HepG2 (cell line): ENCODE measurements around the gene CCR3. TPM values are rescaled to one million over a fixed set of nuclear protein-coding genes. Genes with fewer than 3 reads are reported as not detected.

Experiments
- ATAC-seq: fragments of 200-7000 bp; cut with Tn5 transposase; 3 replicates; pipeline ENCODE4 v1.9.1; 2020; ENCODE audit warnings: mild to moderate bottlenecking, moderate library complexity
- BruUV-seq: library from RNA; stranded (reverse); fragments of 400-500 nt; replicated peaks from 2 replicates; lab custom pipeline; 2021; lab: Mats Ljungman, UMichigan
- CTCF ChIA-PET: fragments of 300-600 bp; formaldehyde crosslinking; extraction: SDS; loops from one replicate; lab custom pipeline; 2021; ENCODE audit warnings: low total read pairs, inconsistent platforms, low intra/inter-chr PET ratio; lab: Yijun Ruan, JAX
- POLR2A ChIA-PET: fragments of 350-600 bp; sonication (Branson Sonifier 250); formaldehyde crosslinking; loops from one replicate; lab custom pipeline; 2020; ENCODE audit warnings: antibody characterized with exemption, inconsistent platforms; lab: Yijun Ruan, JAX
- DNase-seq: peaks from one replicate; pipeline ENCODE4 v3.0.0-alpha.2; 2015; ENCODE audit warnings: low spot score
- FAIRE-seq: peaks from 3 replicates; lab custom pipeline; 2011; peaks lifted over from hg19 to GRCh38; lab: Jason Lieb, UNC
- H2AFZ ChIP-seq: one replicate; pipeline ENCODE4 v1.6.1; 2011; ENCODE audit warnings: low read length, inconsistent platforms
- H3K27ac ChIP-seq: fragments of 300-600 bp; 3 replicates; pipeline ENCODE4 v1.8.0; 2011; ENCODE audit warnings: mixed run types, mild to moderate bottlenecking, mixed read lengths, low read length, inconsistent platforms; ENCODE audit not compliant: insufficient read depth; ENCODE audit errors: extremely low read length
- H3K27me3 ChIP-seq, 2 experiments: fragments of 200-600 bp in 1 of 2; 2 replicates in 1 of 2; 3 replicates in 1 of 2; pipeline versions ENCODE4 v1.6.0 to v1.8.0; 2011; ENCODE audit warnings: low read length in 2 of 2, mild to moderate bottlenecking in 2 of 2, moderate library complexity in 2 of 2, inconsistent platforms in 1 of 2; ENCODE audit not compliant: insufficient read depth in 2 of 2, control insufficient read depth in 1 of 2
- H3K36me3 ChIP-seq, 2 experiments: fragments of 200-600 bp in 1 of 2; replicated peaks in 1 of 2; 2 replicates in 1 of 2; 3 replicates in 1 of 2; pipeline versions ENCODE4 v1.5.1 to v1.8.0; 2011; ENCODE audit warnings: low read length in 2 of 2, inconsistent platforms in 1 of 2; ENCODE audit not compliant: insufficient read depth in 2 of 2, control insufficient read depth in 1 of 2
- H3K4me1 ChIP-seq: 2 replicates; pipeline ENCODE4 v1.5.1; 2012; ENCODE audit warnings: low read length, inconsistent platforms; ENCODE audit not compliant: insufficient read depth
- H3K4me2 ChIP-seq: 2 replicates; pipeline ENCODE4 v1.6.0; 2011; ENCODE audit warnings: low read depth, low read length, inconsistent platforms
- H3K4me3 ChIP-seq, 3 experiments: fragments of 200-600 bp in 1 of 3; sonication (generic), shearing (Covaris generic) in 1 of 3; replicated peaks in 1 of 3; 2 replicates each; pipeline ENCODE4 v1.5.1; 2011 to 2016; ENCODE audit warnings: low read length in 3 of 3, inconsistent platforms in 2 of 3, low read depth in 2 of 3, mild to moderate bottlenecking in 2 of 3, control low read depth in 1 of 3, mixed read lengths in 1 of 3; ENCODE audit not compliant: insufficient read depth in 1 of 3
- H3K79me2 ChIP-seq: one replicate; pipeline ENCODE4 v1.6.1; 2011; ENCODE audit warnings: low read length, inconsistent platforms; ENCODE audit not compliant: insufficient read depth
- H3K9ac ChIP-seq: 2 replicates; pipeline ENCODE4 v1.6.0; 2011; ENCODE audit warnings: mild to moderate bottlenecking, low read depth, low read length, inconsistent platforms; ENCODE audit not compliant: insufficient read depth
- H3K9me3 ChIP-seq: 2 replicates; pipeline ENCODE4 v1.5.1; 2012; ENCODE audit warnings: mild to moderate bottlenecking, low read length
- H4K20me1 ChIP-seq: 2 replicates; pipeline ENCODE4 v1.6.0; 2011; ENCODE audit warnings: inconsistent platforms, mild to moderate bottlenecking, low read length, moderate library complexity; ENCODE audit not compliant: insufficient read depth
- GTF2F1 ChIP-seq: fragments of 150-350 bp; IDR thresholded peaks from 2 replicates; pipeline ENCODE4 v1.6.1; 2014; ENCODE audit warnings: low read length
- POLR2A ChIP-seq, 2 experiments: IDR thresholded peaks; 2 replicates each; pipeline ENCODE4 v1.6.1; 2011; ENCODE audit warnings: low read depth in 2 of 2, low read length in 2 of 2, mild to moderate bottlenecking in 1 of 2, moderate library complexity in 1 of 2; ENCODE audit not compliant: insufficient read depth in 1 of 2
- ZNF577 ChIP-seq: sonication (generic); formaldehyde crosslinking; IDR thresholded peaks from 2 replicates; pipeline ENCODE4 v1.4.0; 2020; ENCODE audit warnings: mild to moderate bottlenecking, low read depth, missing genetic modification reagents, borderline replicate concordance
- ZNF720 ChIP-seq: sonication (generic); formaldehyde crosslinking; IDR thresholded peaks from 2 replicates; pipeline ENCODE4 v1.4.0; 2020; ENCODE audit warnings: missing genetic modification reagents
- WGBS: methylation state at CpG from one replicate; pipeline ENCODE4 v1.1.6; 2017; ENCODE audit warnings: low lambda C conversion rate; 5-methylcytosine and 5-hydroxymethylcytosine counted together
- in situ Hi-C: cut with HindIII; loops from 2 replicates; pipeline ENCODE4 v1.10.0; 2017; ENCODE audit warnings: low pct_unique_long_range_greater_than_20kb; ENCODE audit not compliant: extremely low pct_ligation_motif_present
- intact Hi-C: fragments of 100-400 bp; cut with micrococcal nuclease; formaldehyde crosslinking; loops from one replicate; pipeline ENCODE4 v1.10.0; 2022; ENCODE audit not compliant: unreplicated experiment
- polyA plus RNA-seq, 8 experiments: library from polyadenylated mRNA; depleted of rRNA in 3 of 8; stranded (reverse) in 7 of 8; unstranded in 1 of 8; fragments of >200 nt; fragmentation: Illumina TruSeq in 4 of 8; extraction: Trizol in 4 of 8; gene quantifications; 2 replicates each; pipeline versions ENCODE4 v1.2.1 to v1.2.3, GENCODE V29; 2011 to 2016; ENCODE audit warnings: low read depth in 4 of 8, missing spikeins in 1 of 8, mixed read lengths in 1 of 8; ENCODE audit not compliant: insufficient read depth in 1 of 8
- total RNA-seq, 5 experiments: library from RNA; depleted of rRNA; stranded (reverse); fragments of >200 nt; fragmentation: Illumina TruSeq; extraction: Trizol; gene quantifications; 2 replicates each; pipeline ENCODE4 v1.2.3, GENCODE V29; 2016; ENCODE audit warnings: low read depth in 1 of 5
- TF ChIP-seq, protein P1 (sequence below): IDR thresholded peaks from 2 replicates; pipeline ENCODE4 v1.6.1; 2016; ENCODE audit warnings: missing compliant biosample characterization, missing genetic modification reagents, borderline replicate concordance
- TF ChIP-seq, protein P2 (sequence below): sonication (generic); formaldehyde crosslinking; IDR thresholded peaks from 2 replicates; pipeline ENCODE4 v1.5.1; 2020; ENCODE audit warnings: mild to moderate bottlenecking, missing genetic modification reagents
- TF ChIP-seq, protein P3 (sequence below): sonication (generic); formaldehyde crosslinking; IDR thresholded peaks from 2 replicates; pipeline ENCODE4 v1.8.0; 2022; ENCODE audit warnings: missing genetic modification reagents, low read depth, mild to moderate bottlenecking, borderline replicate concordance
- TF ChIP-seq, protein P4 (sequence below): sonication (generic); formaldehyde crosslinking; IDR thresholded peaks from 2 replicates; pipeline ENCODE4 v1.8.1; 2023; ENCODE audit warnings: mild to moderate bottlenecking, missing genetic modification reagents
- TF ChIP-seq, protein P5 (sequence below): IDR thresholded peaks from 2 replicates; pipeline ENCODE4 v1.6.1; 2016; ENCODE audit warnings: missing compliant biosample characterization, missing genetic modification reagents, borderline replicate concordance
- TF ChIP-seq, protein P6 (sequence below): IDR thresholded peaks from 2 replicates; pipeline ENCODE4 v1.6.1; 2012; ENCODE audit warnings: inconsistent platforms
- TF ChIP-seq, protein P7 (sequence below): fragments of 450-650 bp; IDR thresholded peaks from 2 replicates; pipeline ENCODE4 v1.6.1; 2017
- TF ChIP-seq, protein P8 (sequence below): sonication (generic); formaldehyde crosslinking; IDR thresholded peaks from 2 replicates; pipeline ENCODE4 v1.5.0; 2020; ENCODE audit warnings: missing genetic modification reagents
- TF ChIP-seq, protein P9 (sequence below): sonication (generic); formaldehyde crosslinking; IDR thresholded peaks from 2 replicates; pipeline ENCODE4 v1.5.0; 2020; ENCODE audit warnings: mild to moderate bottlenecking, low read depth, missing genetic modification reagents, borderline replicate concordance

The CCR3 gene
- total and polyA plus RNA-seq, 2 of the 13 experiments (the other 11 are each of a cell fraction or from before 2014, with no cell fraction given), result not detected

DNA sequence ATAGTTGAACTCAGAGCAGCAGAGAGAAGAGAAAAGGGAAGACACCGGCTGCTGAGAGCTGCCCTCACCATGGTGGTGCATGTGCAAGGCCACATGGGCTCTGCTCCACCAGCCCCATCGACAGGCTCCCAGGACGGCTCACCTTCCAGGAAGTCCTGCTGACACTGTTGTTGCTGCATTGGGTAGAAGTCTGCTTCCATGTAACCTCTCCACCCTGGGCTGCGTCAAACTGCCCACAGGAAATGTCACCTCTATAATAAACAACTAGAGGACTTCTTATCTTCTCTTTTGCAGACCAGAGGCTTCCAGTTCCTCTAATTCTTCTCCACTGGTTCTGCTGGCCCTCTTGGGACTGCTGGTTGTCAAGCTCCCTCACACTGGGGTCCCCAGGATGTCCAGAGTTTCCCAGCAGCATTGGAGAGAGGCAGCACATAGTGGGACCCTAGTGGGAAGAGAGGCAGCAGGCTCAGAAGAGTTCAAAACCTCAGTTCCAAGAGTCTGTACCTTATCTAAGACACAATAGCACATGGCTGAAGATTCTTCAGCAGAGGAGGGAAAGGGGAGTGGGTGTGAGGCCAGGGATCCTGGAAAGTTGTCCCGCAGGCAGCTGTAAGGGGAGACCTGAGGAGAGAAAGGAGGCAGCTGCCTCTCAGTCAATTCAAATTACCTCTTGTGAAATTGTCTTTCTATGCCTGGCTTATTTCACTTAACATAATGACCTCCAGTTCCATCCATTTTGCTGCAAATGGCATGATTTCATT, 5.8 kb upstream of the CCR3 start:
- CTCF ChIA-PET, result no interaction called here
- H3K4me2 ChIP-seq, result no peak overlapping the region
- BruUV-seq, result no TSS peak
- no peaks in the 10 kb centered on the region for H4K20me1 ChIP-seq
- intact Hi-C loops, result loop anchor here (10.0 kb wide), 1 partner anchor 1902 kb away; the partner anchor contains the start of gene TCAIM
- H2AFZ ChIP-seq, result no peak overlapping the region
- H3K4me1 ChIP-seq, result no peaks in the 10 kb centered on the region
- ATAC-seq (no peak), FAIRE-seq (no peak), DNase-seq (no peak)
- in situ Hi-C loops, result no loop called here
- no peak overlapping the region for H3K4me3 ChIP-seq
- H3K36me3 ChIP-seq, result no peaks in the 10 kb centered on the region
- WGBS, result 0% methylated on average over 3 of the region's 5 CpGs
- TF ChIP-seq, protein P1, sequence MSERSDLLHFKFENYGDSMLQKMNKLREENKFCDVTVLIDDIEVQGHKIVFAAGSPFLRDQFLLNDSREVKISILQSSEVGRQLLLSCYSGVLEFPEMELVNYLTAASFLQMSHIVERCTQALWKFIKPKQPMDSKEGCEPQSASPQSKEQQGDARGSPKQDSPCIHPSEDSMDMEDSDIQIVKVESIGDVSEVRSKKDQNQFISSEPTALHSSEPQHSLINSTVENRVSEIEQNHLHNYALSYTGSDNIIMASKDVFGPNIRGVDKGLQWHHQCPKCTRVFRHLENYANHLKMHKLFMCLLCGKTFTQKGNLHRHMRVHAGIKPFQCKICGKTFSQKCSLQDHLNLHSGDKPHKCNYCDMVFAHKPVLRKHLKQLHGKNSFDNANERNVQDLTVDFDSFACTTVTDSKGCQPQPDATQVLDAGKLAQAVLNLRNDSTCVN (CRISPR knock-in tag), result no peak
- TF ChIP-seq, protein P2, sequence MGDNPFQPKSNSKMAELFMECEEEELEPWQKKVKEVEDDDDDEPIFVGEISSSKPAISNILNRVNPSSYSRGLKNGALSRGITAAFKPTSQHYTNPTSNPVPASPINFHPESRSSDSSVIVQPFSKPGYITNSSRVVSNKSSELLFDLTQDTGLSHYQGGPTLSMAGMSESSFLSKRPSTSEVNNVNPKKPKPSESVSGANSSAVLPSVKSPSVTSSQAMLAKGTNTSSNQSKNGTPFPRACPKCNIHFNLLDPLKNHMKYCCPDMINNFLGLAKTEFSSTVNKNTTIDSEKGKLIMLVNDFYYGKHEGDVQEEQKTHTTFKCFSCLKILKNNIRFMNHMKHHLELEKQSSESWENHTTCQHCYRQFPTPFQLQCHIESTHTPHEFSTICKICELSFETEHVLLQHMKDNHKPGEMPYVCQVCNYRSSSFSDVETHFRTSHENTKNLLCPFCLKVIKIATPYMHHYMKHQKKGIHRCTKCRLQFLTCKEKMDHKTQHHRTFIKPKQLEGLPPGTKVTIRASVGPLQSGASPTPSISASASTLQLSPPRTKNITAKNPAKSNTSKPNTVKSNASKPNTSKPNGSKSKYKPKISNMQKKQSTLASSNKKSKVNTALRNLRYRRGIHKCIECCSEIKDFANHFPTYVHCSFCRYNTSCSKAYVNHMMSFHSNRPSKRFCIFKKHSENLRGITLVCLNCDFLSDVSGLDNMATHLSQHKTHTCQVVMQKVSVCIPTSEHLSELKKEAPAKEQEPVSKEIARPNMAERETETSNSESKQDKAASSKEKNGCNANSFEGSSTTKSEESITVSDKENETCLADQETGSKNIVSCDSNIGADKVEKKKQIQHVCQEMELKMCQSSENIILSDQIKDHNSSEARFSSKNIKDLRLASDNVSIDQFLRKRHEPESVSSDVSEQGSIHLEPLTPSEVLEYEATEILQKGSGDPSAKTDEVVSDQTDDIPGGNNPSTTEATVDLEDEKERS (CRISPR knock-in tag), result no peak
- TF ChIP-seq, protein P3, sequence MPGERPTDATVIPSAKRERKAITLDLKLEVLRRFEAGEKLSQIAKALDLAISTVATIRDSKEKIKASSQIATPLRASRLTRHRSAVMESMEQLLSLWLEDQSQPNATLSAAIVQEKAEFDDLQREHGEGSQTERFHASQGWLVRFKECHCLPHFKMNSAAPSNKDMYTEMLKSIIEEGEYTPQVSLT (CRISPR knock-in tag), result no peak
- TF ChIP-seq GTF2F1, result no peak
- no peak for TF ChIP-seq ZNF720 (CRISPR knock-in tag)
- TF ChIP-seq, protein P4, sequence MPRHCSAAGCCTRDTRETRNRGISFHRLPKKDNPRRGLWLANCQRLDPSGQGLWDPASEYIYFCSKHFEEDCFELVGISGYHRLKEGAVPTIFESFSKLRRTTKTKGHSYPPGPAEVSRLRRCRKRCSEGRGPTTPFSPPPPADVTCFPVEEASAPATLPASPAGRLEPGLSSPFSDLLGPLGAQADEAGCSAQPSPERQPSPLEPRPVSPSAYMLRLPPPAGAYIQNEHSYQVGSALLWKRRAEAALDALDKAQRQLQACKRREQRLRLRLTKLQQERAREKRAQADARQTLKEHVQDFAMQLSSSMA (CRISPR knock-in tag), result no peak
- TF ChIP-seq, protein P5, sequence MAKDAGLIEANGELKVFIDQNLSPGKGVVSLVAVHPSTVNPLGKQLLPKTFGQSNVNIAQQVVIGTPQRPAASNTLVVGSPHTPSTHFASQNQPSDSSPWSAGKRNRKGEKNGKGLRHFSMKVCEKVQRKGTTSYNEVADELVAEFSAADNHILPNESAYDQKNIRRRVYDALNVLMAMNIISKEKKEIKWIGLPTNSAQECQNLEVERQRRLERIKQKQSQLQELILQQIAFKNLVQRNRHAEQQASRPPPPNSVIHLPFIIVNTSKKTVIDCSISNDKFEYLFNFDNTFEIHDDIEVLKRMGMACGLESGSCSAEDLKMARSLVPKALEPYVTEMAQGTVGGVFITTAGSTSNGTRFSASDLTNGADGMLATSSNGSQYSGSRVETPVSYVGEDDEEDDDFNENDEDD (CRISPR knock-in tag), result no peak
- TF ChIP-seq, protein P6, sequence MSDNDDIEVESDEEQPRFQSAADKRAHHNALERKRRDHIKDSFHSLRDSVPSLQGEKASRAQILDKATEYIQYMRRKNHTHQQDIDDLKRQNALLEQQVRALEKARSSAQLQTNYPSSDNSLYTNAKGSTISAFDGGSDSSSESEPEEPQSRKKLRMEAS, result no peak
- no peak for TF ChIP-seq ZNF577 (CRISPR knock-in tag)
- no peak for TF ChIP-seq POLR2A (IDR thresholded peaks at IDR 0.05; ENCODE audit: insufficient read depth in 1 of 2, low read depth in 2 of 2, low read length in 2 of 2)
- TF ChIP-seq, protein P7, sequence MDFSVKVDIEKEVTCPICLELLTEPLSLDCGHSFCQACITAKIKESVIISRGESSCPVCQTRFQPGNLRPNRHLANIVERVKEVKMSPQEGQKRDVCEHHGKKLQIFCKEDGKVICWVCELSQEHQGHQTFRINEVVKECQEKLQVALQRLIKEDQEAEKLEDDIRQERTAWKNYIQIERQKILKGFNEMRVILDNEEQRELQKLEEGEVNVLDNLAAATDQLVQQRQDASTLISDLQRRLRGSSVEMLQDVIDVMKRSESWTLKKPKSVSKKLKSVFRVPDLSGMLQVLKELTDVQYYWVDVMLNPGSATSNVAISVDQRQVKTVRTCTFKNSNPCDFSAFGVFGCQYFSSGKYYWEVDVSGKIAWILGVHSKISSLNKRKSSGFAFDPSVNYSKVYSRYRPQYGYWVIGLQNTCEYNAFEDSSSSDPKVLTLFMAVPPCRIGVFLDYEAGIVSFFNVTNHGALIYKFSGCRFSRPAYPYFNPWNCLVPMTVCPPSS, result no peak
- TF ChIP-seq, protein P8, sequence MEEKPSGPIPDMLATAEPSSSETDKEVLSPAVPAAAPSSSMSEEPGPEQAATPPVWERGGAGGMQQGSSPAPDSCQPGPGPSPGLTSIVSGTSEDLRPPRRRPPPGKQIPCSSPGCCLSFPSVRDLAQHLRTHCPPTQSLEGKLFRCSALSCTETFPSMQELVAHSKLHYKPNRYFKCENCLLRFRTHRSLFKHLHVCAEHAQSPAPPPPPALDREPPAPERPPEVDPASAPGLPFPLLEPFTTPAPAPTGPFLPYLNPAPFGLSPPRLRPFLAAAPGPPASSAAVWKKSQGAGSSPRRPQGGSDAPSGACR, result no peak
- TF ChIP-seq, protein P9, sequence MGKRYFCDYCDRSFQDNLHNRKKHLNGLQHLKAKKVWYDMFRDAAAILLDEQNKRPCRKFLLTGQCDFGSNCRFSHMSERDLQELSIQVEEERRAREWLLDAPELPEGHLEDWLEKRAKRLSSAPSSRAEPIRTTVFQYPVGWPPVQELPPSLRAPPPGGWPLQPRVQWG (CRISPR knock-in tag), result no peak
- no peak overlapping the region for H3K27ac ChIP-seq
- POLR2A ChIA-PET, result no interaction called here
- H3K9ac ChIP-seq, result no peak overlapping the region
- no peaks in the 10 kb centered on the region for H3K9me3 ChIP-seq
- H3K79me2 ChIP-seq, result no peaks in the 10 kb centered on the region
- H3K27me3 ChIP-seq, result peaks cover 0 to 10% of the 10 kb centered on the region in 2 experiments; a peak in 2 of 5 replicates
